GM21390 (cell line): Measurements from ENCODE around the gene CACNA2D2.

Source experiments
- ATAC-seq: cut with Tn5 transposase; IDR thresholded peaks from one replicate; pipeline ENCODE4 v1.9.1; 2021; ENCODE audit not compliant: unreplicated experiment

CACNA2D2 gene

DNA sequence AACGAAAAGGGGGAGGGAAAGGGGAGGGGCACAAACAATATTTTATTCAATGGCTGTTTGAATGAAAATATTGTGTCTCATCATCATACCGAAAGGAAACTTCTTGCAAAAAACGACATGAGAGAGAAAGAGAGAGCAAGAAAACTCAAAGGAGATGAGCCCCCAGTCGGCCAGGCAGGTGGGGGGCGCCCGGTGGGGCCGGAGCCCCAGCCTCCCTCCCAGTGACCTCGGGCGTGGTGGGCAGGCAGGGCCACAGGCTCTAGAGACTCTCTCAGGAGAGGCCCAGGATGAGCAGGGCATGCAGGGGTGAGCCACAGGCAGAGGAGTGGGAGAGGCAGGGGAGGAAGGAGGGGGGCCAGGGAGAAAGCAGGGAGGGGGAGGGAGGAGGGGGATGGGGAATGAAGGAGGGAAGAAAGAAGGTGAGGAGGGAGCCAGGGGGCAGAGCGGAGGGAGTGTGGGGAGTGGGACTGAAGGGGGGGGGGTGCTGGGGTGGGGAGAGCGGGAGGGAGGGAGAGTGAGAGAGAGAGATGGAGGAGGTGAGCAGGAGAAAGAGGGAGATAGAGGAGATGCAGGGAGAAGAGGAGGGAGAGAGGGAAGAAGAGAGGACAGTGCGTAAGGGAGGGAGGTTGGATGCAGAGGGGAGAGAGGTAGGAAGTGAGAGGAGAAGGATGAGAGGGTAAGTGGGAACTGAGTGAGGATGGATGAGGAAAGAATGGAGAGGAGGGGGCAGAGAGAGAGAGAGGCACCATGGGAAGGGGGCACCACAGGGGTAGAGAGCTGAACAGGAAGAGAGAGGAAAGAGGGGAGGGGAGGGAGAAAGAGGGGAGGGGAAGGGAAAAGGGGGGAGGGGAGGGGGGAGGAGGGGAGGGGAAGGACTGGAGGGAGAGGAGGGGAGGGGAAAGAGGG, 130.0 kb downstream of the CACNA2D2 start:
- ATAC-seq = no peak

DNA sequence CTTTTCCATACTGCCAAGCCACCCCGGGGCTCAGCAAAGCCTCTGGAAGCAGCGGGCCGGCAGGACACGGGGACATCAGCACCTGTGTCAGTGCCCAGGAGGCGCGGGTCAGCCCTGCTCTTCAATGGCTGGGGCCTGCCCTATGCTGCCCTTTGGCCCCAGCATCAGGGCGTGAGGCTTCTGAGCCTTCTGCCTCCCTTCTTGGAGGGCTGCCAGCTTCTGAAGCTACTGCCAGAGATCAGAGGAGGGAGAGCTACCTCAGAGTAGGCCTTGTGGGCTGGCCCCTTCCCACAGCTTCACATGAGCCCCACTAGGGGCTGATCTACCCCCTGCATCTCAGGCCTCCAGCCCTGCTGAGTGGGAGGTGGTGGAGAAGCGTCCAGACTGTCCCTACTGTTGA, 131.1 kb downstream of the CACNA2D2 start:
- ATAC-seq = no peak

DNA sequence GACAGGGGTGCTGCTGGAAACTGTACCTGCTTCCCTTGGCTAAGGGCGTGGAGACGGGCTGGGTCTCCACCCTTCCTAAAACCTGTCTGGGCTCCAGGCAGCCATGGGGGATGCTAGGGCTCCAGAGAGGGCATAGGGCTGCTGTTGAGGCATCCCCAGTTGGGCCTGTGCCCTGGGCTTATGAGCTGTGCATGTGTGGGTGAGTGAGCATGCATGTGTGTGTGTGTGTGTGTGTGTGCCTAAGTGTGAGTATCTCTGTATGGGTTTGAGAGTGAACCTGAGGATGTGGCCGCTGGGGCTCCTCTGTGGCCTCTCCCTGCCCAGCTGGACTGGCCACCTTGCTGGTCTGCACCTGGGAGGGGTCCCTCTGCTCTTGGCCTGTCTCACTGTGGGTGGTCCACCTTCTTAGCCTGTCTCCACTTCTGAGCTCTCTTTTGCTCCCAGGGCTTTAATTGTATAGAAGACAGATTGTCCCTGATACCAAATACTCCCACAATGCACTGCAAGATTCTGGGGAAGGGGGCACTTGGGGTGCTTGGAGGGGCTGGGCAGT, 132.2 kb downstream of the CACNA2D2 start:
- ATAC-seq = no peak

DNA sequence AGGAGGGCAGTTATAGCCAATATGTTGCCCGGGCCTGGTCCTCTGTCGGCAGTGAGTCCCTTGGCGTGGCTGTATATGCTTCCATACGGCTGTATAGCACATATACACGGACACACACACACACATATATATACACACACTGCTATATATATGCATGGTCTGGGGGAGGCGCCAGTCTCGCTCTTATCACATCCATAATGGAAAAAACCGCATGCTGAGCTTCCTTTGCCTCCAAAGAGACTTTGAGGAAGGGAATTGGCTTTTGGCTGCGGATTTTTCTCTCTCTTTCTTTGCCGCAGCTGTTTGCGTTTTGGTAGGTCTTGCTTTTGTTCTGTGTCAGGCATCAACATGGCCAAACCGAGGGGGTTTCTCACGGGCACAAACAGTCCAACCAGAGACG, 132.8 kb downstream of the CACNA2D2 start:
- ATAC-seq = no peak

DNA sequence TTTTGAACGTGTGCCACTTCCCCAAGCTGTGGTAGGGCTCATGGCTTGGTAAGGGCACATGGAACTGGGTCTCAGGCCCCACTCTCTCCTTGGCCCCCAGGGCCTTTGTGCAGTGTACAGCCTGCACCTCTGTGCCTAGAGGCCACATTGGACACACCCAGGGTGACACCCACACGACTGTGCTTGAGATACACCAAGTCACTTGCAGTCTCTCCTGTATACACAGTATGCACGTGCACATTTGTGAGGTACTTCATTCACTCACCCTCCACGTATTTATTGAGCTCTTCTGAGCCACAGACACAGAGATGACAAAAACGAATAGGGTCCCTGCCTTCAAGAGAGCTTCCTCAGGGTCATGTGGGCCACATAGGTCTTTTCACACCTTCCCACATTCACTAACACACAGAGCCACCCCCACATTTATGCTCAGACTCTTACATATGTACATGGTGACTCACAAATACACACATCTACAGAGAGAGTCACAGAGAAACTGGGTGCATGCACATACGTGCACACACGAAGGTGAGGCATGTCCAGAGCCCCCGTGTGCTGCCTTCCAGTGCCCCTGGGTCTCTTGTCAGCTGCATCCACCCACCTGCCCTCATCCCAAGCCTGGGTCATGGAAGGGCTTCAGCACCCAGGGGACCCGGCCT, 134.3 kb downstream of the CACNA2D2 start:
- ATAC-seq = no peak

DNA sequence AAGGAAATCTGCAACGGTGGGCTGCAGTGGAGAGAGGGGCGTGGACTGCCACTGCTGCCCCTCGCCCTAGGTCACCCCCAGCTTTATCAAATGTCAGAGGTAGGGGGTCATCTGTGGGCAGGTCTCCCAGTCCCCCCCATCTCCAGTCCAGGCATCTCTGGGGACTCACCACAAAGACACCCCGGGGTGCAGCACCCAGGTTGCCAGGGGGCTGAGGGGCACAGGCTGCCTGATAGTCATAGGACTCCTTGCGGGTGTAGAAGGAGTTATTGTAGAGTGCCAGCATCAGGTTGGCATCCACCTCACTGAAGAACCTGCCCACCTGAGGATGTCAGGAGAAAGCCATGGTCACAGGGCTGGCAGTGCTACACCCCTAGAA, 137.6 kb downstream of the CACNA2D2 start:
- ATAC-seq = no peak

DNA sequence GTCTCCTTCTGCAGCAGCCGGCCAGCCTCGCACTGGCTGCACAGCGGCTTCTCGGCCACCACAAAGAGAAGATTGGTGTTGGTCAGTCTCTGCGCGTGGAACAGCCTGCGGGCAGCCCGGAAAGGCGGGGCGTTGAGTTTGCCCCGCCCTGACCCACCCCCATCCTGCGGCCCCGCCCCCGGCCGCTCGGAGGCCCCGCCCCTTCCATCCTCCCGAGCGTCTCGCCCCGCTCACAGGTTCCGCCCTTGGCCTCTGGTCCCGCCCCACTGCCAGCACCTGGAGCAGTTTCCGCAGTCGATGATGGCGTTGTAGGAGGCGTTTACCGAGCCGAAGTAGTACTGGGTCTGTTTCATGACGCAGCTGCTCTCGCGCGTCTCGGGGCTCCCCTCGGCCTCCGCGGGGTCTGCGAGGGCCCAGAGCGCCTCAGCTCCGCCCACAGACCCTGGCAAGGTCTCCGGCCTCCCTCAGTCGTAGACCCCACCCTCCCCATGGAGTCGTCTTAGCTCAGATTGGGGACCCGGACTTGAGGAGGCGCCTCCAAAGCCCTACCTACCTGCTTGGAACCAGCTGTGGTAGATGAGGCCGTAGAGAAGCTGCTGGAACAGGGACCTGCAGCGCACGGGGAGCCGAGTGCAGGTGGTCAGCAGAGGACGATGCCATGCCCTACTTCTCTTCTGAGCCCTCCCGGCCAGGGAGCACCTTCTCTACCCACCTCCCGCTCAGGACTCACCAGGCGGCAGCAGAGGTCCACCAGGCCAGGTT, 138.2 kb downstream of the CACNA2D2 start:
- peak; percentile 82 for ATAC-seq

DNA sequence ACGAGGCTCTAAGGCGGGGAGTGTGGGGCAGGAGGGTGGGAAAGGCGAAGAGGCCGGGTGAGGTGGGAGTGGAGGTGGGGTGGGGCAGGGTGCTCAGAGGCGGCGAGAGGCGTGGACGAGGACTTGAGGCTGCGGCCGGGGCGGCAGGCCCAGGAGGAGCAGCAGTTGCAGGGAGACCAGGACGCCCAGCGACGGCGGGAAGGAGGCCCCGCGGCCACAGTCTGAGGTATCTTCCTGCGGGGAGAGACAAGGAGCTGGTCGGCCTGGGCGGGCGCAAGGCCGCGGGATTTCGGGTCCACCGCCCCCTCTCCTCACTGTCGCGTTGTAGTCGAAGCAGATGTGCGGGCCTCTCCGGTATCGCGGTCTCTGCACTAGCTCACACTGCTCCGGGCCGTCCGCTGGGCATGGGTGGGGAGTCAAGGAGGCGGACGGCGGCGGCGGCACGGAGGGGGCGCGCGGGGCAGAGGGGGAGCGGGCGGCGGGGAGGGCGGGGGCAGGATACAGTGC, 138.8 kb downstream of the CACNA2D2 start:
- no peak for ATAC-seq

DNA sequence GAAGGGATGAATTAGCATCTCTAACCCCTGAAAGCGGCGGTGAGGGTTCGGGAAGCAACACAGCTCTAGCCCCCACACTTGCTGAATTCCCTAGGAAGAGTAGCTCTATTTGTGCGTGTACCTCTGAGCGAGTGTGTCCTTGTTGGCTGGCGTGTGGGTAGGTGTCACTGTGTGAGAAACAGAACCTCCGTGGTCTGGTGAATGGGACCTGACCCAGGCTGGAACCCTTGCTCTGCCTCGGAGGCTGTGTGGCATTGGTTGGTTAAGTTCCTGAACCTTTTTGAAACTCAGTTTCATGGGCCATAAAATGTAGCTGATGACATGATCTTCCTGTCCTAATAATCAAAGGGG, 143.7 kb downstream of the CACNA2D2 start:
- peak; percentile 3 for ATAC-seq

DNA sequence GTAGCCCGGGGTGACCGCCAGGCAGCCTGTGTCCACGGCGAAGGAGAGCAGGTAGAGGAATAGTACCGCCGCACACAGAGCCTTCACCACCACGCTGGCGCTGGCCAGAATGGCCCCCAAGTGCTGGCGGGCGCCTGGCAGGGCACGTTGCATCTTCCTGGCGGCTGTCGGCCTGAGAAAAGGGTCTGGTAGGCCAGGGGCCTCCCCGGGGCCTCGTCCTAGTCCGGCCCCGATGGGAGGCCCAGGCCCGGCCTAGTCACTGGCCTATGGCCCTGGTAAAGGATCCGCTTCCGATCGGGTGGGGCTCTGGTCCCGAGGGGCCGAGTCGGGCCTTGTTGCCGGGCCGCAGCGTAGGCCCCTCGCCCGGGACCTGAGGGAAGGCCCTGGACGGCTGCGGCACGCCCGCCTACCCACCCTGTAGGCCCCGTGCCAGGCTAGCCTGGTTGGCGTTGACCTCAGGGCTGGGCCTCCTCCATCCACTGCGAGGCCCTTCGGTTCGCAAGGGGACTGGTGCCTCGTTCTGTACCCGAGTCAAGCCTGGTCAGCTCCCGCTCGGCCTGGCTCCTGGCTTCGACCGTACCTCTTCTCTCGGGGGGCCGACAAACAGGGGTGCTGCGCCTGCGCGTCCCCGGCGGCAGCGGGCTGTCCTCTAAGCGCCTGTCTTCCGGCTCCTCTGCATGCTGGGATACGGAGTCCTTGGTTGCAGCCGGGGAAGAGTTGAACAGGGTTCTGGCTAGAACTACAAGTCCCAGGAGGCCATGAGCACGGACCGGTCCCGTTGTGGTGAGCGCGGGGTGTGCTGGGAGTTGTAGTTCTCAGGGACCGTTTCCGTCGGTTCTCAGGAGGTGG, 144.3 kb downstream of the CACNA2D2 start, which contains the start of gene TMEM115:
TMEM115 (minus strand) TSS at position 611 of the 849 bp plus-strand sequence; CDS start at position 153, 458 bp downstream.
- ATAC-seq = peak; percentile 99

DNA sequence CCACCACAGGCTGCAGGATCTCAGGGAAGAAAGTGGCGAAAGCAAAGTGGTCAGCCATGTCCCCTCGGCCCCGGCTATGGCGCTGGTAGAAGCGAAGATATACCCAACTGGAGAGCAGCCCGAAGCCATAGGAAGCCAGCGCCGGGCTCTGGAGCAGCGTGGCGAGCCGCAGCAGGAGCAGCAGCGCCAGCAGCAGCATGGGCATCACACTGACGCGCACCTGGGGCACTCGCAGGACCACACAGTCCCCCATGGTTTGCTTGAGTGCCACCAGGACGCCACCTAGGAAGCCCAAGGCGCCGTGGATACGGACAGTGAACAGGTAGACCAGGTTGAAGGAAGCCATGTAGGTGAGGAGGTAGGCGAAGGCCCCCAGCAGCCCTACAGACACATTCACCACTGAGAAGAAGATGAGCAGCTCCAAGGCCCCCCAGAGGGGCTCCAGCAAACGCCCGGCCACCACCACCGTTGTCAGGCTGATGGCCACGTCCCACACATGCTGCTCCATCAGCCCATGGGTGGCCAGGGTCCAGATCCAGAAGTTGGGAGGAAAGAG, 145.0 kb downstream of the CACNA2D2 start:
- no peak for ATAC-seq

DNA sequence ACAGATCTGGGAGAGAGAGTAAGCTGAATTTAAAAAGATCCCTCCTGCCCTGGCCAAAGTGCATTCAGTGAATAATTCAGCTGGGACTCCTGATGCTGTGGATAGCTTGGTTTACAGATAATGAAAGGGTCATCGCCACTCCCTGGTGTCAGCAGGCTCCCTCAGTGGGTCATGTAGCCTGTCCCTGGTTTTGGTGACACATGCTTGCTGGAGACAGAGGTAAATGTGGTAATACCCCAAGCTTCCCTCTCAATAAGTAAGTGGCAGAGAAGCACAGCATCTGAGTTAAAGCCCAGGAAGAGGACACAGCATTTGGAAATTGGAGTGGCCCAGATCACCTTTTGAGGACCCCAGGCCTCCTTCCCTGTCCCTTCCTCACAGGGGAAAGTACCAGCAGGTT, 146.0 kb downstream of the CACNA2D2 start:
- no peak for ATAC-seq

DNA sequence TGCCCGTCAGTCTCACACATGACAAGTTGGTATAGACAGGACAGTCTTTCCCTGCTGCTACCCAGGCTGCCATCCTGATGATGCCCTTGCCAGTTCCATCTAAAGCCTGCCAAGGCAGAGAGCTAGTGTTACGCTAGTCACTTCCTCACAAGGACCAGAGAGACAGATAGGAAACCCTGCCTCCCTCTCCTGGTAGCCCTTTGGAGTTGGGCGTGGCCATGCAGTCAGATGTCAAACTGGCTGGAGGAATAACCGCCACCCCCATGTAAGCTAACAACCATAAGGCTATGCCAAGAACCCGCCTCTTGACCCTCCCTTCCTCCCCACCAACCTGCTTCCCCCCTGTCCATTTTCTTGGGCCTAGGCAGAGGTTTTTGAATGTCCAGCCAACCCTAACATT, 146.9 kb downstream of the CACNA2D2 start:
- ATAC-seq = no peak

DNA sequence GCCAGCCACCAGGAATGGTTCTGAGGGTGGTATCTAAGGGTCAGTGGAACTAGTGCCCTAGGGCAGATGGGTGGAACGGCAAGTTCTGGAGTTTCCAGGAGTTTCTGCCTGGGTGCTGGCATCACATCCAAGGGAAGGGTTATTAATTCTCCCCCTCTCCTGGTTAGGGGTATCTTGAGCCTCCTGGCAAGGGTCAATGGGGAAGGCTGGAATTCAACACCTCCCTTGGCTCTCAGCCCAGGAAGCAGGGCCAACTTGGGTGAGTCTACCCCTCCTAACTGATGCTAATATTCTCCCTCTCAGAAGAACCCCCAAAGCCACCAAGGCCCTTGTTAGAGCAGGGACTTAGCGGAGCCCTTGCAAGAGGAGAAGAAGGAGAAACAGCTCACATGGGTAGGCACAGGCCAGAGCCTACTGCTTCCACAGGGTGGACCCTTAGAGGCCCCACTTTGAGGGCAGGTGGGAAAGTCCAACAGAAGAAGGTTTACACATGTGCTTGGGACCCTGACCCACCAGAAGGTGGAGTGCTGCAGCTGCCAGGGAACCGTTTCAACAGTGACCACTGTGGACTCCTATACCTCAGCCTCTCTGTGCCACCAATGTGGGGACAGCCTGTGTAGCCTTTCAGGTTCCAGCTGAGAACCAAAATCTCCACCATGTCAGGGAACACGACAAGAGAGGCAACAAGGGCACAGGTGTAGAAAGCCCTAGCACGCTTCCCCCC, 147.4 kb downstream of the CACNA2D2 start:
- ATAC-seq = no peak

DNA sequence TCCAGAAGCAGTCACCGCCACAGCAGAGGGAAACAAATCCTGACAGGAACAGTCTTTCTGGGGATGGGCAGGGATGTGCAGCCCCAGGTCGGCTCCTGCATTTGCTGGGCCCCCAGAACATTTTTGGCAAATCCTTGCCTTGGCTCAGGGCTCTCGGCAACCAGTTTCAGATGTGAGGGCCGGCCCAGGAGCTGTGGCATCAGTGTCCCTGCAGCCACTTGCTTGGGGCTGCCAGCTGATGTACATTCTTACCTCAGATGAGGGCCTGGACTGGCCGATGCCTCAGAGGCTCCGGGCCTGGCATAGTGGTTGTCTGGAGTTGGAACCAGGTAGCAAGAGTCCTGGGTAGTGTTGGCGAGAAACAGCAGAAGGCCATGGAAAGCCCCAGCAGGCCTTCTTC, 148.6 kb downstream of the CACNA2D2 start:
- ATAC-seq = no peak

DNA sequence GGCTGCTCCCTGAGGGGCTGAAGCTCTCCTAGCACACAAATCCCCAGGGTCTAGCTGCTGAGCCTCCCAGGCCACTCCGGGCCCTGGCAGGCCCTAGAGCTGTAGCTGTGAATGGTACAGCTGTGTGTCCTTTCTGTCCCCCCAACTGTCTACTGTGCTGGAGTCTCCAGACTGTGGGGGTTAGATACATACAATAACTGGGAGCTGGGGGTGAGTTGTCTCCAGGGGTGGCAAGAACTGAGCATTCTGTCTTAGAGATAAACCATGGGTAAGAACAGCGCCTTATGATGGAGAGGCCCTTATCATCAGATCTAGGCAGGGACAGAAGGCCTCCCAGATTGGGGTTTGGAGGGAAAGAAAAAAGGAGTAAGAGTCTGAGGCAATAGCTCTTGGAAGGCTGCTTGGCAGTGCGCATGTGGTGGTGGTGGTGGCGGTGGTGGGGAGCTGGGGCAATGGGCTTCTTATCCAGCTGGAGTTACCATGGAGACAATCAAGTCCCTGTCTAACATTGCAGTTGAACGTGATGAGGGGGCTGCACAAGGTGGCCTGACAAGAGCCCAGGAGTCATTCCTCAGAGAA, 149.2 kb downstream of the CACNA2D2 start:
- no peak for ATAC-seq

DNA sequence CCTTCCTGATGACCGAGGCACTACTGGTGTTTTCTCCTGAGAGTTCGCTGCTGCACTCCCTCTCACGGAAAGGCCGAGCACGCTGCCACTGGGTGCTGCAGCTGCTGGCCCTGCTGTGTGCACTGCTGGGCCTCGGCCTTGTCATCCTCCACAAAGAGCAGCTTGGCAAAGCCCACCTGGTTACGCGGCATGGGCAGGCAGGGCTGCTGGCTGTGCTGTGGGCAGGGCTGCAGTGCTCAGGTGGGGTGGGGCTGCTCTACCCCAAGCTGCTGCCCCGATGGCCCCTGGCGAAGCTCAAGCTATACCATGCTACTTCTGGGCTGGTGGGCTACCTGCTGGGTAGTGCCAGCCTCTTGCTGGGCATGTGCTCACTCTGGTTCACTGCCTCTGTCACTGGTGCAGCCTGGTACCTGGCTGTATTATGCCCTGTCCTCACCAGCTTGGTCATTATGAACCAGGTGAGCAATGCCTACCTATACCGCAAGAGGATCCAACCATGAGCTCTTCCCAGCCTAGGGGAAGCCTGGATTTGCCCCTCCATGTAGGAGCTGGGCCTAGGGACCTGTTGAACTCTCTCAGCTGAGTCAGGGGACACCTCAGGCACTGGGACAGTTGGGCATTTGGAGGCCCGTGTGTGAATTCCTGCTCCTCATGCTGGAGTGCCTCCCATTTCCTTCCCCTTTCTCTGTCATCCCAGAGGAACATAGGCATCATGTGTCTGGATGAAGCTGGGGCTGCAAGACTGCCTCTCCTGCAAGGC, 150.0 kb downstream of the CACNA2D2 start:
- no peak for ATAC-seq

DNA sequence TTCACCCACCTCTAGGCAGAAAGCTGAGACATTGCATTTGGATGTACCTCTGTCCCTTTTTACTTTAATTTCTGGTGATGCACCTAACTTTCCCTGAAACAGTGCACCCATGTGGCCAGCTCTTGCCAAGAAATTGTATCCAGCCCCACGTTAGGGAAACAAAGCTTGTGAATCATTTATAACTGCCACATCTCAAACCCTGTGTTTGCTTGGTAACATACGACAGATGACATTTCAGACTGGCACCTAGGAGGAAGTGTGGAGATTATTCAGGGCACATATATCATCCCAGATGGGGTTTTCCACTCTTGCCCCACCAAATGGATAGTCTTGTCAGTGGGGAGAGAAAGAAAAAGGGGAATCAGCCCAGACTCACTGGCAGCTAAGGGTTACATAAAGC, 150.7 kb downstream of the CACNA2D2 start:
- ATAC-seq = no peak
